K562 (cell line): Measurements from ENCODE around the gene ABCF3. TPM values are rescaled to one million over a fixed set of nuclear protein-coding genes. Genes with fewer than 3 reads are reported as not detected.
A peak's percentile ranks its signal among the peaks of the same experiment; 100 is the strongest.

Experiments used
- ATAC-seq: fragments of 200-7000 bp; cut with Tn5 transposase; 3 replicates; pipeline ENCODE4 v1.9.1; 2020; ENCODE audit warnings: moderate library complexity
- BruUV-seq: library from RNA; stranded (reverse); fragments of 400-500 nt; replicated peaks from 2 replicates; lab custom pipeline; 2021; lab: Mats Ljungman, UMichigan
- CTCF ChIA-PET: fragments of 300-600 bp; formaldehyde crosslinking; extraction: SDS; loops from one replicate; lab custom pipeline; 2021; ENCODE audit warnings: low intra/inter-chr PET ratio; lab: Yijun Ruan, JAX
- POLR2A ChIA-PET: fragments of 300-600, 350-650 bp; sonication (Branson Sonifier 250); formaldehyde crosslinking; extraction: SDS; loops from one replicate; lab custom pipeline; 2021; ENCODE audit warnings: antibody characterized with exemption, inconsistent platforms; lab: Yijun Ruan, JAX
- DNase-seq, 4 experiments: peaks; one replicate each; pipeline versions ENCODE4 v3.0.0 to v3.0.0-alpha.2; 2011 to 2018; ENCODE audit warnings: low spot score in 3 of 4, mixed read lengths in 3 of 4; ENCODE audit errors: extremely low read depth in 1 of 4
- FAIRE-seq: peaks from 2 replicates; lab custom pipeline; 2011; peaks lifted over from hg19 to GRCh38; lab: Jason Lieb, UNC
- H2AFZ ChIP-seq: 2 replicates; pipeline ENCODE4 v1.6.0; 2011; ENCODE audit warnings: low read depth, low read length, control low read depth, inconsistent platforms
- H3K27ac ChIP-seq: fragments of 200-600 bp; 3 replicates; pipeline ENCODE4 v1.8.0; 2011; ENCODE audit warnings: low read depth, mild to moderate bottlenecking, control low read depth, inconsistent platforms, low read length, moderate library complexity, mixed read lengths; ENCODE audit errors: extremely low read depth
- H3K27me3 ChIP-seq, 2 experiments: fragments of 300-600 bp in 1 of 2; 2 replicates in 1 of 2; 3 replicates in 1 of 2; pipeline versions ENCODE4 v1.6.0 to v1.8.0; 2011; ENCODE audit warnings: inconsistent platforms in 2 of 2, low read length in 2 of 2, mild to moderate bottlenecking in 1 of 2, mixed read lengths in 1 of 2, moderate library complexity in 1 of 2; ENCODE audit not compliant: control insufficient read depth in 2 of 2, insufficient read depth in 2 of 2
- H3K36me3 ChIP-seq: fragments of 300-600 bp; 3 replicates; pipeline ENCODE4 v1.8.0; 2011; ENCODE audit warnings: mild to moderate bottlenecking, low read length, inconsistent platforms; ENCODE audit not compliant: control insufficient read depth, insufficient read depth
- H3K4me1 ChIP-seq, 2 experiments: fragments of 200-600 bp in 1 of 2; replicated peaks in 1 of 2; 2 replicates in 1 of 2; 3 replicates in 1 of 2; pipeline versions ENCODE4 v1.5.1 to v1.8.0; 2011; ENCODE audit warnings: inconsistent platforms in 2 of 2, low read length in 2 of 2, mild to moderate bottlenecking in 1 of 2, mixed read lengths in 1 of 2, moderate library complexity in 1 of 2; ENCODE audit not compliant: control insufficient read depth in 2 of 2, insufficient read depth in 2 of 2
- H3K4me2 ChIP-seq: 2 replicates; pipeline ENCODE4 v1.6.1; 2011; ENCODE audit warnings: low read length, control low read depth, inconsistent platforms, mixed read lengths; ENCODE audit not compliant: insufficient read depth
- H3K4me3 ChIP-seq: fragments of 200-600 bp; sonication (generic), shearing (Covaris generic); 2 replicates; pipeline ENCODE4 v1.5.1; 2016; ENCODE audit warnings: control low read depth, inconsistent platforms
- H3K79me2 ChIP-seq: fragments of 200-600 bp; 3 replicates; pipeline ENCODE4 v1.8.0; 2011; ENCODE audit warnings: low read length, inconsistent platforms; ENCODE audit not compliant: control insufficient read depth, insufficient read depth
- H3K9ac ChIP-seq, 2 experiments: 2 replicates each; pipeline versions ENCODE4 v1.6.0 to v1.6.1; 2011; ENCODE audit warnings: low read depth in 2 of 2, low read length in 2 of 2, control low read depth in 1 of 2, inconsistent platforms in 1 of 2, mild to moderate bottlenecking in 1 of 2, mixed read lengths in 1 of 2; ENCODE audit not compliant: insufficient read depth in 1 of 2
- H3K9me1 ChIP-seq: one replicate; pipeline ENCODE4 v1.6.0; 2011; ENCODE audit warnings: inconsistent platforms, mild to moderate bottlenecking, low read length, moderate library complexity; ENCODE audit not compliant: control insufficient read depth, insufficient read depth
- H3K9me3 ChIP-seq: replicated peaks from 2 replicates; pipeline ENCODE4 v1.5.1; 2011; ENCODE audit warnings: low read depth, low read length, inconsistent platforms; ENCODE audit not compliant: control insufficient read depth, insufficient read depth
- H4K20me1 ChIP-seq: replicated peaks from 2 replicates; pipeline ENCODE4 v1.6.1; 2011; ENCODE audit warnings: low read length, inconsistent platforms, mixed read lengths; ENCODE audit not compliant: control insufficient read depth, insufficient read depth
- CREB1 ChIP-seq, 2 experiments: sonication (generic) in 1 of 2; formaldehyde crosslinking in 1 of 2; IDR thresholded peaks; 2 replicates each; pipeline versions ENCODE4 v1.6.1 to v1.8.0; 2012 to 2022; ENCODE audit warnings: inconsistent platforms in 1 of 2, mild to moderate bottlenecking in 1 of 2, missing genetic modification reagents in 1 of 2, moderate library complexity in 1 of 2
- ERF ChIP-seq: fragments of 450-650 bp; formaldehyde crosslinking; IDR thresholded peaks from 2 replicates; pipeline ENCODE4 v1.4.0; 2020; ENCODE audit warnings: mild to moderate bottlenecking, mixed read lengths
- IRF2 ChIP-seq: sonication (generic); formaldehyde crosslinking; IDR thresholded peaks from 2 replicates; pipeline ENCODE4 v1.8.1; 2022; ENCODE audit warnings: mild to moderate bottlenecking, missing genetic modification reagents
- LCOR ChIP-seq: sonication (generic); formaldehyde crosslinking; IDR thresholded peaks from 2 replicates; pipeline ENCODE4 v1.8.0; 2022; ENCODE audit warnings: mild to moderate bottlenecking, missing genetic modification reagents
- MBD2 ChIP-seq: sonication (generic); IDR thresholded peaks from 2 replicates; pipeline ENCODE4 v1.6.1; 2016; ENCODE audit warnings: low read depth, borderline replicate concordance
- POLR2AphosphoS5 ChIP-seq: IDR thresholded peaks from 2 replicates; pipeline ENCODE4 v1.6.1; 2011; ENCODE audit warnings: mild to moderate bottlenecking, low read depth, low read length, moderate library complexity; ENCODE audit not compliant: control insufficient read depth, insufficient read depth
- SRSF3 ChIP-seq: fragments of 200-400 bp; formaldehyde crosslinking; IDR thresholded peaks from 2 replicates; pipeline ENCODE4 v1.6.1; 2016; ENCODE audit warnings: mild to moderate bottlenecking, low read length, moderate library complexity; ENCODE audit not compliant: insufficient read depth
- SRSF7 ChIP-seq: fragments of 200-400 bp; formaldehyde crosslinking; optimal IDR thresholded peaks from 2 replicates; pipeline ENCODE3; 2017; ENCODE audit warnings: mild to moderate bottlenecking, low read depth, low read length
- ZBTB1 ChIP-seq: sonication (generic); formaldehyde crosslinking; IDR thresholded peaks from 2 replicates; pipeline ENCODE4 v1.8.1; 2023; ENCODE audit warnings: missing genetic modification reagents, low read depth, mild to moderate bottlenecking, borderline replicate concordance
- ZBTB8A ChIP-seq: fragments of 450-650 bp; IDR thresholded peaks from 2 replicates; pipeline ENCODE4 v1.6.1; 2018; ENCODE audit warnings: mild to moderate bottlenecking, moderate library complexity; ENCODE audit not compliant: partially characterized antibody
- ZNF444 ChIP-seq: fragments of 250-450 bp; sonication (Bioruptor Pico); IDR thresholded peaks from 2 replicates; pipeline ENCODE4 v1.4.0; 2020; ENCODE audit warnings: mild to moderate bottlenecking, moderate library complexity
- ZNF766 ChIP-seq: fragments of 200-800 bp; sonication (Bioruptor generic); conservative IDR thresholded peaks from 2 replicates; pipeline ENCODE4 v1.6.1; 2016; ENCODE audit warnings: missing genetic modification characterization, missing compliant biosample characterization
- WGBS: fragments of 100-300 bp; shearing (Covaris generic); methylation state at CpG from one replicate; pipeline ENCODE4 v1.1.6; 2016; ENCODE audit warnings: low coverage, mixed read lengths; ENCODE audit not compliant: insufficient coverage; ENCODE audit errors: missing lambda C conversion rate; 5-methylcytosine and 5-hydroxymethylcytosine counted together
- in situ Hi-C: fragments of 300-500 bp; cut with MboI; formaldehyde crosslinking; loops from 4 replicates; pipeline ENCODE4 v1.15.0; 2018; ENCODE audit warnings: inconsistent platforms, mixed read lengths
- intact Hi-C: fragments of 100-400 bp; cut with micrococcal nuclease; formaldehyde crosslinking; loops from 2 replicates; pipeline ENCODE4 v1.14.2; 2022
- polyA plus RNA-seq, 8 experiments: library from polyadenylated mRNA; depleted of rRNA in 4 of 8; stranded (reverse) in 5 of 8; unstranded in 3 of 8; fragments of >200 nt; fragmentation: Nextera tagmentation in 2 of 8; fragmentation: Illumina TruSeq in 1 of 8; extraction: Ambion mirVana in 2 of 8; extraction: Trizol in 1 of 8; gene quantifications; 2 replicates each; pipeline versions ENCODE4 v1.2.1 to v1.2.3, GENCODE V29; 2011 to 2014; ENCODE audit warnings: inconsistent platforms in 1 of 8, missing spikeins in 1 of 8
- total RNA-seq, 7 experiments: library from RNA; depleted of rRNA in 6 of 7; stranded (reverse); fragments of >200 nt in 6 of 7; fragmentation: Illumina TruSeq in 2 of 7; extraction: Trizol in 2 of 7; gene quantifications; 2 replicates each; pipeline versions ENCODE4 v1.2.1 to v1.2.3, GENCODE V29; 2011 to 2021; ENCODE audit warnings: low replicate concordance in 1 of 7

The ABCF3 gene
- total and polyA plus RNA-seq, 9 of the 15 experiments (the other 6 are each of a cell fraction or from before 2014, with no cell fraction given): 6.7 to 77.9 (median 45.1) TPM

- peaks cover 3% of the 10 kb centered on the region; the same call in 1 of the 3 replicates for H3K36me3 ChIP-seq
- H3K4me1 ChIP-seq: peaks cover 0 to 32% of the 10 kb centered on the region in 2 experiments; a peak in 3 of 5 replicates
- no TSS peak for BruUV-seq
- H3K9me1 ChIP-seq: no peaks in the 10 kb centered on the region
- no peaks in the 10 kb centered on the region for H3K79me2 ChIP-seq
- peaks cover 9 to 36% of the 10 kb centered on the region in 2 experiments for H3K27me3 ChIP-seq
- H3K4me2 ChIP-seq: no peak overlapping the region
- POLR2A ChIA-PET: interaction anchor here (0.7 kb wide), 1 partner anchor 9 kb away, joined by 3 read pairs; no protein-coding TSS in a partner anchor
- intact Hi-C loops: no loop called here
- WGBS: 11% methylated on average over 7 of the region's 7 CpGs
- H3K27ac ChIP-seq: no peak overlapping the region
- in situ Hi-C loops: no loop called here
- no peaks in the 10 kb centered on the region for H3K9me3 ChIP-seq
- no peak overlapping the region for H2AFZ ChIP-seq
- ATAC-seq: no peak
- FAIRE-seq: no peak
- peak overlapping the region in 1 of 2 experiments; percentile 62; a peak in 2 of 4 replicates for H3K9ac ChIP-seq
- DNase-seq: no peak
- H4K20me1 ChIP-seq: peaks cover 26% of the 10 kb centered on the region
- no peak overlapping the region for H3K4me3 ChIP-seq
- TF ChIP-seq POLR2AphosphoS5 (no peak), ERF (no peak), ZNF766 (CRISPR knock-in tag) (no peak), SRSF3 (no peak), SRSF7 (no peak), ZBTB8A (no peak), ZBTB1 (CRISPR knock-in tag) (no peak), MBD2 (no peak), ZNF444 (CRISPR knock-in tag) (no peak), LCOR (no peak), IRF2 (CRISPR knock-in tag) (no peak), CREB1 (IDR thresholded peaks at IDR 0.05) (no peak), CREB1 (CRISPR knock-in tag; IDR thresholded peaks at IDR 0.05) (no peak)
- CTCF ChIA-PET: no interaction called here
These were observed 51.2 kb downstream of the ABCF3 start for GRCh38 chr3:184237211-184237610.
